HL-60 (cell line): ENCODE measurements around the gene SELENOP.

ENCODE experiments used
- TF ChIP-seq, protein P1 (sequence below): IDR thresholded peaks from one replicate; pipeline ENCODE4 v1.5.1; 2011; ENCODE audit warnings: low read length, control low read depth, inconsistent platforms; ENCODE audit not compliant: insufficient read depth
- TF ChIP-seq, protein P2 (sequence below): IDR thresholded peaks from 2 replicates; pipeline ENCODE4 v1.6.1; 2012; ENCODE audit warnings: low read depth; ENCODE audit not compliant: insufficient replicate concordance

DNA sequence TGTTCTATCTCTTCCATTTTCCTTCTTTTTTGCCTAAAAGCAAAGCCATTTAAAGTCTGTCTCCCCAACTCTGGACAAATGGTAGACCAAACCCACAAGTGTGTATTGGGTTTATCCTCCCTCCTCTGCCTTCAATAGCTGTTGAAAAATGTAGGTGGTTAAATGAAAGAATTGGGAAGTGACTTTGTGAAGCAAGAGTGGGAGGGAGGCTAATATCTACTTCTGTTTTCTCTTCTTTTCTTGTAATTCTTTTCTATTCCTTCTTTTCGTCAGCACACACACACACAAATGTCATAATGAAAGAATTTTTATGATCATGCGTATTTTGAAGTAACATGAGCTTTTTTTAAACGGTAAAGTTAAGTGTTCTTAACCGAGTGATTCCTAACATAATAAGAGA lies 51.3 kb downstream of the SELENOP start:
- TF ChIP-seq, protein P1, sequence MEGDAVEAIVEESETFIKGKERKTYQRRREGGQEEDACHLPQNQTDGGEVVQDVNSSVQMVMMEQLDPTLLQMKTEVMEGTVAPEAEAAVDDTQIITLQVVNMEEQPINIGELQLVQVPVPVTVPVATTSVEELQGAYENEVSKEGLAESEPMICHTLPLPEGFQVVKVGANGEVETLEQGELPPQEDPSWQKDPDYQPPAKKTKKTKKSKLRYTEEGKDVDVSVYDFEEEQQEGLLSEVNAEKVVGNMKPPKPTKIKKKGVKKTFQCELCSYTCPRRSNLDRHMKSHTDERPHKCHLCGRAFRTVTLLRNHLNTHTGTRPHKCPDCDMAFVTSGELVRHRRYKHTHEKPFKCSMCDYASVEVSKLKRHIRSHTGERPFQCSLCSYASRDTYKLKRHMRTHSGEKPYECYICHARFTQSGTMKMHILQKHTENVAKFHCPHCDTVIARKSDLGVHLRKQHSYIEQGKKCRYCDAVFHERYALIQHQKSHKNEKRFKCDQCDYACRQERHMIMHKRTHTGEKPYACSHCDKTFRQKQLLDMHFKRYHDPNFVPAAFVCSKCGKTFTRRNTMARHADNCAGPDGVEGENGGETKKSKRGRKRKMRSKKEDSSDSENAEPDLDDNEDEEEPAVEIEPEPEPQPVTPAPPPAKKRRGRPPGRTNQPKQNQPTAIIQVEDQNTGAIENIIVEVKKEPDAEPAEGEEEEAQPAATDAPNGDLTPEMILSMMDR, result no peak
- TF ChIP-seq, protein P2, sequence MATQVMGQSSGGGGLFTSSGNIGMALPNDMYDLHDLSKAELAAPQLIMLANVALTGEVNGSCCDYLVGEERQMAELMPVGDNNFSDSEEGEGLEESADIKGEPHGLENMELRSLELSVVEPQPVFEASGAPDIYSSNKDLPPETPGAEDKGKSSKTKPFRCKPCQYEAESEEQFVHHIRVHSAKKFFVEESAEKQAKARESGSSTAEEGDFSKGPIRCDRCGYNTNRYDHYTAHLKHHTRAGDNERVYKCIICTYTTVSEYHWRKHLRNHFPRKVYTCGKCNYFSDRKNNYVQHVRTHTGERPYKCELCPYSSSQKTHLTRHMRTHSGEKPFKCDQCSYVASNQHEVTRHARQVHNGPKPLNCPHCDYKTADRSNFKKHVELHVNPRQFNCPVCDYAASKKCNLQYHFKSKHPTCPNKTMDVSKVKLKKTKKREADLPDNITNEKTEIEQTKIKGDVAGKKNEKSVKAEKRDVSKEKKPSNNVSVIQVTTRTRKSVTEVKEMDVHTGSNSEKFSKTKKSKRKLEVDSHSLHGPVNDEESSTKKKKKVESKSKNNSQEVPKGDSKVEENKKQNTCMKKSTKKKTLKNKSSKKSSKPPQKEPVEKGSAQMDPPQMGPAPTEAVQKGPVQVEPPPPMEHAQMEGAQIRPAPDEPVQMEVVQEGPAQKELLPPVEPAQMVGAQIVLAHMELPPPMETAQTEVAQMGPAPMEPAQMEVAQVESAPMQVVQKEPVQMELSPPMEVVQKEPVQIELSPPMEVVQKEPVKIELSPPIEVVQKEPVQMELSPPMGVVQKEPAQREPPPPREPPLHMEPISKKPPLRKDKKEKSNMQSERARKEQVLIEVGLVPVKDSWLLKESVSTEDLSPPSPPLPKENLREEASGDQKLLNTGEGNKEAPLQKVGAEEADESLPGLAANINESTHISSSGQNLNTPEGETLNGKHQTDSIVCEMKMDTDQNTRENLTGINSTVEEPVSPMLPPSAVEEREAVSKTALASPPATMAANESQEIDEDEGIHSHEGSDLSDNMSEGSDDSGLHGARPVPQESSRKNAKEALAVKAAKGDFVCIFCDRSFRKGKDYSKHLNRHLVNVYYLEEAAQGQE, result no peak
